SK-N-SH (cell line): Measurements from ENCODE around the gene GPR149.

ENCODE experiments used
- EP300 ChIP-seq, 2 experiments: IDR thresholded peaks; 2 replicates each; pipeline versions ENCODE4 v1.4.0 to v1.6.1; 2012; ENCODE audit warnings: borderline replicate concordance in 1 of 2, low read depth in 1 of 2, low read length in 1 of 2
- FOSL2 ChIP-seq: IDR thresholded peaks from 2 replicates; pipeline ENCODE4 v1.4.0; 2012; ENCODE audit warnings: low read depth, mild to moderate bottlenecking, moderate library complexity, borderline replicate concordance
- FOXJ3 ChIP-seq: sonication (generic); formaldehyde crosslinking; IDR thresholded peaks from 2 replicates; pipeline ENCODE4 v1.5.1; 2020; ENCODE audit warnings: mild to moderate bottlenecking, missing genetic modification reagents
- FOXM1 ChIP-seq: IDR thresholded peaks from 2 replicates; pipeline ENCODE4 v1.4.0; 2012; ENCODE audit warnings: low read depth, mild to moderate bottlenecking
- GABPA ChIP-seq: IDR thresholded peaks from 2 replicates; pipeline ENCODE4 v1.4.0; 2012; ENCODE audit warnings: low read depth, mild to moderate bottlenecking
- MXI1 ChIP-seq: IDR thresholded peaks from 2 replicates; pipeline ENCODE4 v1.6.1; 2012; ENCODE audit warnings: mild to moderate bottlenecking, low read depth, low read length, improper control_type of control experiment
- NRF1 ChIP-seq: IDR thresholded peaks from 2 replicates; pipeline ENCODE4 v1.6.1; 2012; ENCODE audit warnings: low read depth, mild to moderate bottlenecking, low read length
- POLR2AphosphoS5 ChIP-seq: IDR thresholded peaks from 2 replicates; pipeline ENCODE4 v1.6.1; 2012; ENCODE audit warnings: low read depth, low read length
- TF ChIP-seq, protein P1 (sequence below): fragments of 200-600 bp; sonication (generic); IDR thresholded peaks from 2 replicates; pipeline ENCODE4 v1.6.1; 2017; ENCODE audit warnings: antibody characterized with exemption, mild to moderate bottlenecking, moderate library complexity
- TF ChIP-seq, protein P2 (sequence below): IDR thresholded peaks from 2 replicates; pipeline ENCODE4 v1.4.0; 2012; ENCODE audit warnings: low read depth, borderline replicate concordance
- TF ChIP-seq, protein P3 (sequence below): fragments of 150-350 bp; IDR thresholded peaks from 2 replicates; pipeline ENCODE4 v1.6.1; 2017; ENCODE audit warnings: antibody characterized with exemption, low read length, low read depth, borderline replicate concordance

DNA sequence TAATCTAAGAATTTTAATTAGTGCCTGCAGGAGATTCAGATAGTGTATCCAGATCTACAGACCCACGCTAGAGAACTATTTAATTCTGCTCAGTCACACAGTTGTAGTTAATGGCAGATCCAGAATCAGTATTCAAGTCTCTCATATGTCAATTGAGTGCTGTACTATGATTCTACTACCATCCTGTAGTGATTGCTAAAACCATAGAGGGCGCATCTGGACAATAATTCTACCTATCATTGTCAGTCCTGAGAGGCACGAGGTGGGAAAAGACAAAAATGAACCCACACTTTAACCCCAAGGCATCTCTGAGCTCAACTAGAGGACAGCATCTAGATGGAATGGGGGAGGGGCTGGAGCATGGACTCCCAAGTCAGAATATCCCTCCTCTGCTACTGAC, 128.4 kb downstream of the GPR149 start:
- TF ChIP-seq, protein P1, sequence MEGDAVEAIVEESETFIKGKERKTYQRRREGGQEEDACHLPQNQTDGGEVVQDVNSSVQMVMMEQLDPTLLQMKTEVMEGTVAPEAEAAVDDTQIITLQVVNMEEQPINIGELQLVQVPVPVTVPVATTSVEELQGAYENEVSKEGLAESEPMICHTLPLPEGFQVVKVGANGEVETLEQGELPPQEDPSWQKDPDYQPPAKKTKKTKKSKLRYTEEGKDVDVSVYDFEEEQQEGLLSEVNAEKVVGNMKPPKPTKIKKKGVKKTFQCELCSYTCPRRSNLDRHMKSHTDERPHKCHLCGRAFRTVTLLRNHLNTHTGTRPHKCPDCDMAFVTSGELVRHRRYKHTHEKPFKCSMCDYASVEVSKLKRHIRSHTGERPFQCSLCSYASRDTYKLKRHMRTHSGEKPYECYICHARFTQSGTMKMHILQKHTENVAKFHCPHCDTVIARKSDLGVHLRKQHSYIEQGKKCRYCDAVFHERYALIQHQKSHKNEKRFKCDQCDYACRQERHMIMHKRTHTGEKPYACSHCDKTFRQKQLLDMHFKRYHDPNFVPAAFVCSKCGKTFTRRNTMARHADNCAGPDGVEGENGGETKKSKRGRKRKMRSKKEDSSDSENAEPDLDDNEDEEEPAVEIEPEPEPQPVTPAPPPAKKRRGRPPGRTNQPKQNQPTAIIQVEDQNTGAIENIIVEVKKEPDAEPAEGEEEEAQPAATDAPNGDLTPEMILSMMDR, result no peak; the same call in 1 of the 2 replicates
- TF ChIP-seq, protein P2, sequence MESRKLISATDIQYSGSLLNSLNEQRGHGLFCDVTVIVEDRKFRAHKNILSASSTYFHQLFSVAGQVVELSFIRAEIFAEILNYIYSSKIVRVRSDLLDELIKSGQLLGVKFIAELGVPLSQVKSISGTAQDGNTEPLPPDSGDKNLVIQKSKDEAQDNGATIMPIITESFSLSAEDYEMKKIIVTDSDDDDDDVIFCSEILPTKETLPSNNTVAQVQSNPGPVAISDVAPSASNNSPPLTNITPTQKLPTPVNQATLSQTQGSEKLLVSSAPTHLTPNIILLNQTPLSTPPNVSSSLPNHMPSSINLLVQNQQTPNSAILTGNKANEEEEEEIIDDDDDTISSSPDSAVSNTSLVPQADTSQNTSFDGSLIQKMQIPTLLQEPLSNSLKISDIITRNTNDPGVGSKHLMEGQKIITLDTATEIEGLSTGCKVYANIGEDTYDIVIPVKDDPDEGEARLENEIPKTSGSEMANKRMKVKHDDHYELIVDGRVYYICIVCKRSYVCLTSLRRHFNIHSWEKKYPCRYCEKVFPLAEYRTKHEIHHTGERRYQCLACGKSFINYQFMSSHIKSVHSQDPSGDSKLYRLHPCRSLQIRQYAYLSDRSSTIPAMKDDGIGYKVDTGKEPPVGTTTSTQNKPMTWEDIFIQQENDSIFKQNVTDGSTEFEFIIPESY, result no peak
- TF ChIP-seq EP300 (IDR thresholded peaks at IDR 0.05; ENCODE audit: borderline replicate concordance in 1 of 2, low read depth in 1 of 2, low read length in 1 of 2) (no peak), MXI1 (no peak), FOXM1 (no peak), FOXJ3 (CRISPR knock-in tag) (no peak), GABPA (no peak), FOSL2 (no peak), NRF1 (no peak), POLR2AphosphoS5 (no peak)
- TF ChIP-seq, protein P3, sequence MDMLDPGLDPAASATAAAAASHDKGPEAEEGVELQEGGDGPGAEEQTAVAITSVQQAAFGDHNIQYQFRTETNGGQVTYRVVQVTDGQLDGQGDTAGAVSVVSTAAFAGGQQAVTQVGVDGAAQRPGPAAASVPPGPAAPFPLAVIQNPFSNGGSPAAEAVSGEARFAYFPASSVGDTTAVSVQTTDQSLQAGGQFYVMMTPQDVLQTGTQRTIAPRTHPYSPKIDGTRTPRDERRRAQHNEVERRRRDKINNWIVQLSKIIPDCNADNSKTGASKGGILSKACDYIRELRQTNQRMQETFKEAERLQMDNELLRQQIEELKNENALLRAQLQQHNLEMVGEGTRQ, result no peak
